Hepatocyte (in vitro differentiated cells): ENCODE results near the gene FBXW5. TPM values are rescaled to one million over a fixed set of nuclear protein-coding genes. Genes with fewer than 3 reads are reported as not detected.

Experiments
- DNase-seq: peaks from one replicate; pipeline ENCODE4 v3.0.0-alpha.2; 2016; ENCODE audit warnings: low spot score
- H2AFZ ChIP-seq: fragments of 200-600 bp; sonication (generic); 2 replicates; pipeline ENCODE4 v1.6.0; 2016; ENCODE audit warnings: antibody characterized with exemption, mild to moderate bottlenecking
- H3K27ac ChIP-seq: fragments of 200-600 bp; sonication (generic); 2 replicates; pipeline ENCODE4 v1.5.1; 2016; ENCODE audit warnings: mild to moderate bottlenecking
- H3K27me3 ChIP-seq: fragments of 200-600 bp; sonication (generic); 2 replicates; pipeline ENCODE4 v1.6.1; 2016
- H3K36me3 ChIP-seq: fragments of 200-600 bp; sonication (generic); replicated peaks from 2 replicates; pipeline ENCODE4 v1.5.1; 2016; ENCODE audit warnings: low read depth; ENCODE audit not compliant: insufficient read depth
- H3K4me1 ChIP-seq: fragments of 200-600 bp; sonication (generic); 2 replicates; pipeline ENCODE4 v1.5.1; 2016; ENCODE audit warnings: mild to moderate bottlenecking, moderate library complexity; ENCODE audit not compliant: insufficient read depth
- H3K4me2 ChIP-seq: fragments of 200-600 bp; sonication (generic); 2 replicates; pipeline ENCODE4 v1.6.0; 2016
- H3K4me3 ChIP-seq: fragments of 200-600 bp; sonication (generic); 2 replicates; pipeline ENCODE4 v1.5.1; 2016; ENCODE audit warnings: mild to moderate bottlenecking
- H3K79me2 ChIP-seq: fragments of 200-600 bp; sonication (generic); 2 replicates; pipeline ENCODE4 v1.6.0; 2017; ENCODE audit warnings: mild to moderate bottlenecking
- H3K9me2 ChIP-seq: fragments of 200-600 bp; sonication (generic); replicated peaks from 2 replicates; pipeline ENCODE4 v1.6.0; 2017; ENCODE audit warnings: mild to moderate bottlenecking; ENCODE audit not compliant: insufficient read depth
- H3K9me3 ChIP-seq: fragments of 200-600 bp; sonication (generic); 2 replicates; pipeline ENCODE4 v1.5.1; 2016; ENCODE audit warnings: low read depth, mild to moderate bottlenecking
- H4K20me1 ChIP-seq: fragments of 200-600 bp; sonication (generic); 2 replicates; pipeline ENCODE4 v1.6.0; 2016; ENCODE audit warnings: mild to moderate bottlenecking; ENCODE audit not compliant: insufficient read depth, poor library complexity, severe bottlenecking
- EZH2 ChIP-seq: fragments of 200-600 bp; sonication (generic); IDR thresholded peaks from 2 replicates; pipeline ENCODE4 v1.6.1; 2016; ENCODE audit warnings: antibody characterized with exemption, mild to moderate bottlenecking, borderline replicate concordance
- EZH2phosphoT487 ChIP-seq: fragments of 200-600 bp; sonication (generic); IDR thresholded peaks from one replicate; pipeline ENCODE4 v1.6.1; 2018; ENCODE audit warnings: antibody characterized with exemption, mild to moderate bottlenecking, low read depth, moderate library complexity; ENCODE audit not compliant: unreplicated experiment, severe bottlenecking
- WGBS: methylation state at CpG from one replicate; pipeline ENCODE4 v1.1.6; 2016; ENCODE audit warnings: low lambda C conversion rate; ENCODE audit errors: missing lambda C conversion rate; 5-methylcytosine and 5-hydroxymethylcytosine counted together
- polyA plus RNA-seq: library from polyadenylated mRNA; unstranded; fragments of >200 nt; fragmentation: Nextera tagmentation; extraction: Ambion mirVana; gene quantifications from 2 replicates; pipeline ENCODE4 v1.2.1, GENCODE V29; 2016
- total RNA-seq: library from RNA; depleted of rRNA; stranded (reverse); fragments of >200 nt; gene quantifications from 2 replicates; pipeline ENCODE4 v1.2.3, GENCODE V29; 2014
- TF ChIP-seq, protein P1 (sequence below): fragments of 200-600 bp; sonication (generic); IDR thresholded peaks from 2 replicates; pipeline ENCODE4 v1.5.1; 2016; ENCODE audit warnings: antibody characterized with exemption, mild to moderate bottlenecking; ENCODE audit not compliant: poor library complexity

FBXW5 gene
- total and polyA plus RNA-seq, 2 experiments from 2014 or later: 141 to 172 TPM

DNA sequence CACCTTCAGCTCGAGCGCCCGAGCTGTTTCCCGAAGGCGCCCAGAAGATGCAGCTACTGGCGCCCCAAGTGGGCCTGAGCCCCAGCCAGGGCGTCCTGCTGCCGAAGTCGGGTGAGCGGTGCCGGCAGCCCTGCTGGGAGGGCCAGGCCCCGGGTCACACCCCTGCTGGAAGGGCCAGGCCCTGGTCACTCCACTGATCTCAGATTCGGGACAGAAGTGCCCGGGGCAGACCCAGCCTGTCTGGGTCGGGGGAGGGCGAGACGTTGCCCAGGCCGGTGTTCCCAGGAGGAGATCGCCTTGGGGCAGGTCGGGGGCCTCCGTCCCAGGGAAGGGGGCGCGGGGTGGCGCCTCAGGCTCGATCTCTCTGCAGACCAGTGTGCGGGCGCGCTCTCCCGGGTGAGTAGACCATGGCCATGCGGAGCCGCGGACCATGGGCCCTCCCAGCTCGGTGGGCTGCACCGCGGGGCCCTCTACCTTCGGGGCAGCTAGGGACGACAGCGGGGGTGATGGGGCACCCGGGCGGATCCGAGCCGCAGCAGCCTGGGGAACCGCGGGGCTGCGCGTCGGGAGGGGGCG is 40.6 kb upstream of the FBXW5 start:
- no peaks in the 10 kb centered on the region for H3K9me2 ChIP-seq
- H3K4me2 ChIP-seq: peak overlapping the region; percentile 54
- H3K9me3 ChIP-seq: no peaks in the 10 kb centered on the region
- peaks cover 15% of the 10 kb centered on the region for H3K27me3 ChIP-seq
- peaks cover 3% of the 10 kb centered on the region for H3K4me1 ChIP-seq
- TF ChIP-seq, protein P1, sequence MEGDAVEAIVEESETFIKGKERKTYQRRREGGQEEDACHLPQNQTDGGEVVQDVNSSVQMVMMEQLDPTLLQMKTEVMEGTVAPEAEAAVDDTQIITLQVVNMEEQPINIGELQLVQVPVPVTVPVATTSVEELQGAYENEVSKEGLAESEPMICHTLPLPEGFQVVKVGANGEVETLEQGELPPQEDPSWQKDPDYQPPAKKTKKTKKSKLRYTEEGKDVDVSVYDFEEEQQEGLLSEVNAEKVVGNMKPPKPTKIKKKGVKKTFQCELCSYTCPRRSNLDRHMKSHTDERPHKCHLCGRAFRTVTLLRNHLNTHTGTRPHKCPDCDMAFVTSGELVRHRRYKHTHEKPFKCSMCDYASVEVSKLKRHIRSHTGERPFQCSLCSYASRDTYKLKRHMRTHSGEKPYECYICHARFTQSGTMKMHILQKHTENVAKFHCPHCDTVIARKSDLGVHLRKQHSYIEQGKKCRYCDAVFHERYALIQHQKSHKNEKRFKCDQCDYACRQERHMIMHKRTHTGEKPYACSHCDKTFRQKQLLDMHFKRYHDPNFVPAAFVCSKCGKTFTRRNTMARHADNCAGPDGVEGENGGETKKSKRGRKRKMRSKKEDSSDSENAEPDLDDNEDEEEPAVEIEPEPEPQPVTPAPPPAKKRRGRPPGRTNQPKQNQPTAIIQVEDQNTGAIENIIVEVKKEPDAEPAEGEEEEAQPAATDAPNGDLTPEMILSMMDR: no peak
- TF ChIP-seq EZH2phosphoT487 (no peak), EZH2 (peak; percentile 63)
- H3K27ac ChIP-seq: no peak overlapping the region
- H4K20me1 ChIP-seq: no peaks in the 10 kb centered on the region
- H3K79me2 ChIP-seq: no peaks in the 10 kb centered on the region
- H3K4me3 ChIP-seq: no peak overlapping the region
- WGBS: 37% methylated on average over 7 of the region's 48 CpGs
- no peak overlapping the region for H2AFZ ChIP-seq
- no peaks in the 10 kb centered on the region for H3K36me3 ChIP-seq
- no peak for DNase-seq

DNA sequence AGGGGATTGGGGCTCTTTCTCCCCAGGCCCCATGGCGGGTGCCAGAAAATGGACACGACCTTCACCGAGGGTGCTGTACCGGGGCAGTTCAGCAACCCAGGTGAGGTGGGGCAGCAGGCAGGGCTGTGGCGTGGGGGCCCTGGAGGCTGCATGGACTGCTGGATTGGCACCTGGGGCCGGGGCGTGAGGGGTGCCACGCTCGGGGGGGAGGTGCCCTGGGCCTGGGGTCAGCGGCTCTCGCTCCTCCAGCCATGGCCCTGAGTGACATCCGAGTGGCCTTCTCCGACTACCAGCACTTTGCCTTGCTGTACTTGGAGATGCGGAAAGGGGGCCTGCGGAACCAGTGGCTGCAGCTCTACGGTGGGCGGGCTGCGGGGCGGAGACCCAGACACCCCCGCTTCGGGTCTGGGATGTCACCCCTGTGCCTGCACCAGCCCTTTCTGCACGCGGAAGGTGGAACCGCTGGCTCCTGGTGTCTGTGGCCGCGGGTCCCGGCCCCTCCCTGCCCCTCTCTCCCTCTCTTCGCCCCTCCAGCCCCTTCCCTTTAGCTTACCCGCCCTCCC is 40.0 kb upstream of the FBXW5 start:
- no peak for DNase-seq
- no peak overlapping the region for H3K4me3 ChIP-seq
- H3K4me2 ChIP-seq: no peak overlapping the region
- TF ChIP-seq, protein P1: no peak
- TF ChIP-seq EZH2: no peak
- no peak overlapping the region for H2AFZ ChIP-seq
- no peaks in the 10 kb centered on the region for H4K20me1 ChIP-seq
- 88% methylated on average over 5 of the region's 29 CpGs for WGBS
- H3K79me2 ChIP-seq: no peaks in the 10 kb centered on the region
- H3K36me3 ChIP-seq: no peaks in the 10 kb centered on the region
- no peaks in the 10 kb centered on the region for H3K9me2 ChIP-seq
- peaks cover 15% of the 10 kb centered on the region for H3K27me3 ChIP-seq
- peaks cover 3% of the 10 kb centered on the region for H3K4me1 ChIP-seq
- no peaks in the 10 kb centered on the region for H3K9me3 ChIP-seq
- no peak overlapping the region for H3K27ac ChIP-seq

DNA sequence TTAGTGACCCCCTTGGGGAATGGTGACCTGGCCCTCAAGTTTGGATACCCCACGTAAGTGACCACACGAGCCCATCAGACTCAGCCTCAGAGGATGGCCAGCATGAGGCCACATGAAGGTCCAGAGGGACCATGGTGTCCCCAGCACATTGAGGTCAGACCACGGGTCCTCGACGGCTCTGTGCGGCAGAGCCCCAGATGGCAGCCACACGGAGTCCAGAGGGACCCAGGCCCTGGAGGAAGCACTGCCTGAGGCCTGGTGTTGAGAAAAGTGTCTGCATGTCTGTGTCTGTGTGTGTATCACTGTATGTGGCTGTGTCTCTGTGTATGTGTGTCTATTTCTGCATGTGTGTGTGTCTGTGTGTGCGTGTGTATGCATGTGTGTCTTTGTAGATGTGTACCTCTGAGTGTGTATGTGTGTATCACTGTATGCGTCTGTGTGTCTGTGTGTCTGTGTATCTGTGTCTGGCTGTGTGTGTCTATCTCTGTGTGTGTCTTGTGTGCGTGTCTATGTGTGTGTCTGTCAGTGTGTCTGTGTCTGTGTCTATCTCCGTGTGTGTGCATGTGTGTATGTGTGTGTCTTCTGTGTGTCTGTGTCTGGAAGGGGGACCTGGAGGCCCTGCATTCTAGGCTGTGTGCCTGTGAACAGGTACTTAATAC is 39.2 kb upstream of the FBXW5 start:
- H3K36me3 ChIP-seq: no peaks in the 10 kb centered on the region
- WGBS: 75% methylated on average over 11 of the region's 11 CpGs
- no peaks in the 10 kb centered on the region for H3K79me2 ChIP-seq
- no peaks in the 10 kb centered on the region for H4K20me1 ChIP-seq
- no peak overlapping the region for H2AFZ ChIP-seq
- H3K27ac ChIP-seq: no peak overlapping the region
- H3K4me3 ChIP-seq: no peak overlapping the region
- TF ChIP-seq, protein P1: no peak
- TF ChIP-seq EZH2 (no peak), EZH2phosphoT487 (no peak)
- peaks cover 3% of the 10 kb centered on the region for H3K4me1 ChIP-seq
- H3K9me3 ChIP-seq: no peaks in the 10 kb centered on the region
- DNase-seq: no peak
- H3K27me3 ChIP-seq: peaks cover 15% of the 10 kb centered on the region
- no peak overlapping the region for H3K4me2 ChIP-seq
- no peaks in the 10 kb centered on the region for H3K9me2 ChIP-seq
